SK-N-SH (cell line): ENCODE measurements around the gene GABRG3.

Experiments used
- ELF1 ChIP-seq: IDR thresholded peaks from 2 replicates; pipeline ENCODE4 v1.4.0; 2012
- FOSL2 ChIP-seq: IDR thresholded peaks from 2 replicates; pipeline ENCODE4 v1.4.0; 2012; ENCODE audit warnings: low read depth, mild to moderate bottlenecking, moderate library complexity, borderline replicate concordance
- FOXM1 ChIP-seq: IDR thresholded peaks from 2 replicates; pipeline ENCODE4 v1.4.0; 2012; ENCODE audit warnings: low read depth, mild to moderate bottlenecking
- GABPA ChIP-seq: IDR thresholded peaks from 2 replicates; pipeline ENCODE4 v1.4.0; 2012; ENCODE audit warnings: low read depth, mild to moderate bottlenecking
- MXI1 ChIP-seq: IDR thresholded peaks from 2 replicates; pipeline ENCODE4 v1.6.1; 2012; ENCODE audit warnings: mild to moderate bottlenecking, low read depth, low read length, improper control_type of control experiment
- POLR2AphosphoS5 ChIP-seq: IDR thresholded peaks from 2 replicates; pipeline ENCODE4 v1.6.1; 2012; ENCODE audit warnings: low read depth, low read length
- RXRA ChIP-seq: IDR thresholded peaks from 2 replicates; pipeline ENCODE4 v1.4.0; 2012; ENCODE audit warnings: low read depth, mild to moderate bottlenecking, borderline replicate concordance
- SIN3A ChIP-seq: IDR thresholded peaks from 2 replicates; pipeline ENCODE4 v1.6.1; 2012; ENCODE audit warnings: low read depth, mild to moderate bottlenecking, low read length, moderate library complexity, borderline replicate concordance
- SMC3 ChIP-seq: IDR thresholded peaks from 2 replicates; pipeline ENCODE4 v1.6.1; 2012; ENCODE audit warnings: low read depth, low read length, improper control_type of control experiment
- TEAD4 ChIP-seq: IDR thresholded peaks from 2 replicates; pipeline ENCODE4 v1.4.0; 2012; ENCODE audit warnings: mild to moderate bottlenecking, borderline replicate concordance; ENCODE audit not compliant: insufficient read depth
- YY1 ChIP-seq: IDR thresholded peaks from 2 replicates; pipeline ENCODE4 v1.4.0; 2012; ENCODE audit warnings: low read depth, mild to moderate bottlenecking
- TF ChIP-seq, protein P1 (sequence below): fragments of 200-600 bp; sonication (generic); IDR thresholded peaks from 2 replicates; pipeline ENCODE4 v1.6.1; 2017; ENCODE audit warnings: antibody characterized with exemption, mild to moderate bottlenecking, moderate library complexity
- TF ChIP-seq, protein P2 (sequence below): IDR thresholded peaks from 2 replicates; pipeline ENCODE4 v1.4.0; 2012; ENCODE audit warnings: low read depth, borderline replicate concordance
- TF ChIP-seq, protein P3 (sequence below): IDR thresholded peaks from 2 replicates; pipeline ENCODE4 v1.4.0; 2012; ENCODE audit warnings: low read depth

- TF ChIP-seq YY1 (no peak), MXI1 (no peak), TEAD4 (no peak), FOSL2 (no peak), POLR2AphosphoS5 (no peak), GABPA (no peak), FOXM1 (no peak), ELF1 (no peak), SMC3 (no peak), SIN3A (no peak), RXRA (no peak)
- TF ChIP-seq, protein P1, sequence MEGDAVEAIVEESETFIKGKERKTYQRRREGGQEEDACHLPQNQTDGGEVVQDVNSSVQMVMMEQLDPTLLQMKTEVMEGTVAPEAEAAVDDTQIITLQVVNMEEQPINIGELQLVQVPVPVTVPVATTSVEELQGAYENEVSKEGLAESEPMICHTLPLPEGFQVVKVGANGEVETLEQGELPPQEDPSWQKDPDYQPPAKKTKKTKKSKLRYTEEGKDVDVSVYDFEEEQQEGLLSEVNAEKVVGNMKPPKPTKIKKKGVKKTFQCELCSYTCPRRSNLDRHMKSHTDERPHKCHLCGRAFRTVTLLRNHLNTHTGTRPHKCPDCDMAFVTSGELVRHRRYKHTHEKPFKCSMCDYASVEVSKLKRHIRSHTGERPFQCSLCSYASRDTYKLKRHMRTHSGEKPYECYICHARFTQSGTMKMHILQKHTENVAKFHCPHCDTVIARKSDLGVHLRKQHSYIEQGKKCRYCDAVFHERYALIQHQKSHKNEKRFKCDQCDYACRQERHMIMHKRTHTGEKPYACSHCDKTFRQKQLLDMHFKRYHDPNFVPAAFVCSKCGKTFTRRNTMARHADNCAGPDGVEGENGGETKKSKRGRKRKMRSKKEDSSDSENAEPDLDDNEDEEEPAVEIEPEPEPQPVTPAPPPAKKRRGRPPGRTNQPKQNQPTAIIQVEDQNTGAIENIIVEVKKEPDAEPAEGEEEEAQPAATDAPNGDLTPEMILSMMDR, result no peak
- TF ChIP-seq, protein P2, sequence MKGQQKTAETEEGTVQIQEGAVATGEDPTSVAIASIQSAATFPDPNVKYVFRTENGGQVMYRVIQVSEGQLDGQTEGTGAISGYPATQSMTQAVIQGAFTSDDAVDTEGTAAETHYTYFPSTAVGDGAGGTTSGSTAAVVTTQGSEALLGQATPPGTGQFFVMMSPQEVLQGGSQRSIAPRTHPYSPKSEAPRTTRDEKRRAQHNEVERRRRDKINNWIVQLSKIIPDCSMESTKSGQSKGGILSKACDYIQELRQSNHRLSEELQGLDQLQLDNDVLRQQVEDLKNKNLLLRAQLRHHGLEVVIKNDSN, result no peak
- TF ChIP-seq, protein P3, sequence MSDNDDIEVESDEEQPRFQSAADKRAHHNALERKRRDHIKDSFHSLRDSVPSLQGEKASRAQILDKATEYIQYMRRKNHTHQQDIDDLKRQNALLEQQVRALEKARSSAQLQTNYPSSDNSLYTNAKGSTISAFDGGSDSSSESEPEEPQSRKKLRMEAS, result no peak
Measured at GRCh38 chr15:27238707-27239423, 267.9 kb downstream of the GABRG3 start.
